ENCODE data around the gene TNS1. TPM values are rescaled to one million over a fixed set of nuclear protein-coding genes. Genes with fewer than 3 reads are reported as not detected.

Gene TNS1
- total RNA-seq, 1 donor from 2014 or later: 14.5 TPM

- H3K4me1 Mint-ChIP-seq: peaks cover 7% of the 10 kb centered on the region
- H3K9me3 Mint-ChIP-seq: no peaks in the 10 kb centered on the region
- no peaks in the 10 kb centered on the region for H3K27me3 Mint-ChIP-seq (ENCODE audit: low read depth)
- H3K4me3 Mint-ChIP-seq: no peak overlapping the region
- TF ChIP-seq CTCF (conservative IDR thresholded peaks at IDR 0.05): no peak
- H3K27ac Mint-ChIP-seq (ENCODE audit: unreplicated experiment): no peak overlapping the region
- H3K36me3 Mint-ChIP-seq (ENCODE audit: low read depth): no peaks in the 10 kb centered on the region
- no peak for DNase-seq (ENCODE audit: low read depth, low spot score)
These were observed 175.2 kb downstream of the TNS1 start for GRCh38 chr2:217827430-217828201.

- no peak for TF ChIP-seq CTCF (conservative IDR thresholded peaks at IDR 0.05)
- Mint-ChIP-seq H3K27ac (ENCODE audit: unreplicated experiment) (no peak overlapping the region), H3K4me3 (no peak overlapping the region), H3K36me3 (ENCODE audit: low read depth) (no peaks in the 10 kb centered on the region), H3K4me1 (peaks cover 13% of the 10 kb centered on the region), H3K27me3 (ENCODE audit: low read depth) (no peaks in the 10 kb centered on the region), H3K9me3 (no peaks in the 10 kb centered on the region)
- no peak for DNase-seq (ENCODE audit: low read depth, low spot score)
These were observed 175.8 kb downstream of the TNS1 start for GRCh38 chr2:217826991-217827390.

- no peaks in the 10 kb centered on the region for H3K36me3 Mint-ChIP-seq (ENCODE audit: low read depth)
These were observed 176.3 kb downstream of the TNS1 start for GRCh38 chr2:217826520-217826919.

GRCh38 chr2:217825469-217826235 lies 177.1 kb downstream of the TNS1 start:
- no peaks in the 10 kb centered on the region for H3K9me3 Mint-ChIP-seq
- H3K4me1 Mint-ChIP-seq: peaks cover 20% of the 10 kb centered on the region
- no peak overlapping the region for H3K27ac Mint-ChIP-seq (ENCODE audit: unreplicated experiment)
- H3K4me3 Mint-ChIP-seq: no peak overlapping the region
- no peak for TF ChIP-seq CTCF (conservative IDR thresholded peaks at IDR 0.05)
- no peaks in the 10 kb centered on the region for H3K36me3 Mint-ChIP-seq (ENCODE audit: low read depth)
- no peaks in the 10 kb centered on the region for H3K27me3 Mint-ChIP-seq (ENCODE audit: low read depth)
- DNase-seq (ENCODE audit: low read depth, low spot score): no peak

More at GRCh38 chr2:217826520-217826919, 176.3 kb downstream of the TNS1 start:
- Mint-ChIP-seq H3K27ac (ENCODE audit: unreplicated experiment) (no peak overlapping the region), H3K4me1 (peaks cover 13% of the 10 kb centered on the region), H3K27me3 (ENCODE audit: low read depth) (no peaks in the 10 kb centered on the region), H3K9me3 (no peaks in the 10 kb centered on the region), H3K4me3 (no peak overlapping the region)
- DNase-seq (ENCODE audit: low read depth, low spot score): no peak
- no peak for TF ChIP-seq CTCF (conservative IDR thresholded peaks at IDR 0.05)

- no peak for DNase-seq (ENCODE audit: low read depth, low spot score)
- Mint-ChIP-seq H3K9me3 (no peaks in the 10 kb centered on the region), H3K27ac (ENCODE audit: unreplicated experiment) (peak overlapping the region; percentile 14), H3K4me3 (no peak overlapping the region), H3K27me3 (ENCODE audit: low read depth) (no peaks in the 10 kb centered on the region), H3K36me3 (ENCODE audit: low read depth) (no peaks in the 10 kb centered on the region), H3K4me1 (peaks cover 34% of the 10 kb centered on the region)
- no peak for TF ChIP-seq CTCF (conservative IDR thresholded peaks at IDR 0.05)
These were observed 178.6 kb downstream of the TNS1 start for GRCh38 chr2:217824223-217824622.

All from neural crest cell (in vitro differentiated cells).